Astrocyte (in vitro differentiated cells and primary cell): Measurements from ENCODE around the gene NEURL1. TPM values are rescaled to one million over a fixed set of nuclear protein-coding genes. Genes with fewer than 3 reads are reported as not detected.

ENCODE experiments used
- DNase-seq: peaks from one replicate; pipeline ENCODE4 v3.0.0-alpha.2; 2010; ENCODE audit warnings: low read depth
- FAIRE-seq: peaks from 2 replicates; lab custom pipeline; 2011; peaks lifted over from hg19 to GRCh38; lab: Jason Lieb, UNC
- H2AFZ ChIP-seq: 2 replicates; pipeline ENCODE4 v1.6.0; 2012; ENCODE audit warnings: low read depth, low read length, inconsistent platforms
- H3K27ac ChIP-seq: 2 replicates; pipeline ENCODE4 v1.5.1; 2011; ENCODE audit warnings: low read depth, low read length, inconsistent platforms
- H3K27me3 ChIP-seq: 2 replicates; pipeline ENCODE4 v1.6.0; 2011; ENCODE audit warnings: low read length, inconsistent platforms; ENCODE audit not compliant: insufficient read depth
- H3K36me3 ChIP-seq: 2 replicates; pipeline ENCODE4 v1.5.1; 2011; ENCODE audit warnings: low read length, inconsistent platforms; ENCODE audit not compliant: insufficient read depth
- H3K4me1 ChIP-seq: 2 replicates; pipeline ENCODE4 v1.5.1; 2011; ENCODE audit warnings: low read length, inconsistent platforms; ENCODE audit not compliant: insufficient read depth
- H3K4me2 ChIP-seq: 2 replicates; pipeline ENCODE4 v1.6.0; 2012; ENCODE audit warnings: low read length, inconsistent platforms
- H3K4me3 ChIP-seq: 2 replicates; pipeline ENCODE4 v1.5.1; 2011; ENCODE audit warnings: low read depth, mild to moderate bottlenecking, low read length, inconsistent platforms; ENCODE audit not compliant: insufficient read depth
- H3K79me2 ChIP-seq: 2 replicates; pipeline ENCODE4 v1.6.0; 2012; ENCODE audit warnings: mild to moderate bottlenecking, low read length, inconsistent platforms; ENCODE audit not compliant: insufficient read depth
- H3K9ac ChIP-seq: 2 replicates; pipeline ENCODE4 v1.6.0; 2012; ENCODE audit warnings: mild to moderate bottlenecking, low read length, inconsistent platforms
- H3K9me3 ChIP-seq: 2 replicates; pipeline ENCODE4 v1.5.1; 2012; ENCODE audit warnings: low read depth, mild to moderate bottlenecking, low read length, inconsistent platforms; ENCODE audit not compliant: insufficient read depth
- H4K20me1 ChIP-seq: 2 replicates; pipeline ENCODE4 v1.6.0; 2012; ENCODE audit warnings: low read length, inconsistent platforms; ENCODE audit not compliant: insufficient read depth
- H3K27ac Mint-ChIP-seq: one replicate; pipeline ENCODE4 v1.8.0; 2021; ENCODE audit warnings: mild to moderate bottlenecking, mixed read lengths; ENCODE audit not compliant: unreplicated experiment
- H3K27me3 Mint-ChIP-seq: one replicate; pipeline ENCODE4 v1.8.0; 2021; ENCODE audit warnings: low read depth, mixed read lengths; ENCODE audit not compliant: unreplicated experiment
- H3K36me3 Mint-ChIP-seq: one replicate; pipeline ENCODE4 v1.8.0; 2021; ENCODE audit warnings: low read depth, mixed read lengths; ENCODE audit not compliant: unreplicated experiment
- H3K4me1 Mint-ChIP-seq: one replicate; pipeline ENCODE4 v1.8.0; 2021; ENCODE audit warnings: low read depth, mixed read lengths; ENCODE audit not compliant: unreplicated experiment
- H3K4me3 Mint-ChIP-seq: one replicate; pipeline ENCODE4 v1.8.0; 2021; ENCODE audit warnings: mild to moderate bottlenecking, moderate library complexity, mixed read lengths; ENCODE audit not compliant: unreplicated experiment
- H3K9me3 Mint-ChIP-seq: one replicate; pipeline ENCODE4 v1.8.0; 2021; ENCODE audit warnings: mild to moderate bottlenecking, mixed read lengths; ENCODE audit not compliant: unreplicated experiment
- EZH2 ChIP-seq: IDR thresholded peaks from 2 replicates; pipeline ENCODE4 v1.6.1; 2012; ENCODE audit warnings: mild to moderate bottlenecking, low read length, inconsistent platforms; ENCODE audit not compliant: insufficient read depth
- total RNA-seq: library from RNA; stranded (reverse); gene quantifications from 2 replicates; pipeline ENCODE4 v1.2.1, GENCODE V29; 2021
- TF ChIP-seq, protein P1 (sequence below): IDR thresholded peaks from 2 replicates; pipeline ENCODE4 v1.5.1; 2011; ENCODE audit warnings: low read depth, mild to moderate bottlenecking, inconsistent platforms, low read length, moderate library complexity; ENCODE audit not compliant: insufficient read depth

The NEURL1 gene
- total RNA-seq, 1 donor from 2014 or later: 1.5 TPM

DNA sequence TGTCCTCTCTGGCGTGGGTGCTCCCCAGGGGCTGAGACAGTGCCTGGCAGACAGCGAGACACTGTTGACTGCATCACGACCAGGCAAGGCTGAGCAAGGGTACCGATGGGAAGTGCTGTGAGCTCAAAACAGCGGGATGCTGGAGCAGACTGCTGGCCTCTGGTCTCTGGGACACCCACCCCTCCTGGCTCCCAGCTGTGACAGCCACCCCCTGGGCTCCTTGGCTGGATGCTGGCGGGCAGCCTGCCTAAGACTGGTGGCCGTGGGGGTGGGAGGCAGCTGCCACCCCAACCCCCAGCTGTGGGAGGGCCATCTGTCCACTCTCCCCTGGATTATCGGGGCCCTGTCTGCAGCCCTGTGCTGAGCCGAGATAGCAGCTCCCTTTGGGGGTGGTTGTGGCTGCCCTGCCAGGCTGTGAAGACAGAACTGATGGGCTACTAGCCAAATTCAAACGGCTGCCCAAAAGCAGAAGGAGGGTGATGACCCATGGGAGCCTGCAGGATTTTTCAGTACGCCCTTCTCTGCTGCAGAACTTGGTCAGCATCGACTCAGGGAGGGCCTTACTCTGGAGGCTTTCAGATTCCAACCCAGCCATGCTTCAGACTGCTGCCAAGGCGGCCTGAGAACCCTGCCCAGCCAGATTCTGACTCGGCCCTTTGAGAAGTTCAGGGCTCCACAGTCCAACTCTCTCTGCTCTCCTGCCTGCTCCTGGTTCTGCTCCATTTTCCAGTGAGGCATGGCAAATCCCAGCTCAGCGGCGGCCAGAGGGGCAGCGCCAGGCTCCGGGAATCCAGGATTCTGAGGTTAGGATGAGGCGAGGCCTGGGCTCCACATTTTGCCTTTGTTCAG lies 125.3 kb downstream of the NEURL1 start:
- Mint-ChIP-seq H3K9me3 (no peaks in the 10 kb centered on the region), H3K4me3 (no peak overlapping the region), H3K27me3 (peaks cover 3% of the 10 kb centered on the region), H3K27ac (no peak overlapping the region), H3K36me3 (peaks cover 14% of the 10 kb centered on the region), H3K4me1 (peaks cover 13% of the 10 kb centered on the region)
- peaks cover 6% of the 10 kb centered on the region for H3K36me3 ChIP-seq
- FAIRE-seq (no peak), DNase-seq (peak; percentile 60)
- H4K20me1 ChIP-seq: no peaks in the 10 kb centered on the region
- no peak for TF ChIP-seq EZH2
- TF ChIP-seq, protein P1, sequence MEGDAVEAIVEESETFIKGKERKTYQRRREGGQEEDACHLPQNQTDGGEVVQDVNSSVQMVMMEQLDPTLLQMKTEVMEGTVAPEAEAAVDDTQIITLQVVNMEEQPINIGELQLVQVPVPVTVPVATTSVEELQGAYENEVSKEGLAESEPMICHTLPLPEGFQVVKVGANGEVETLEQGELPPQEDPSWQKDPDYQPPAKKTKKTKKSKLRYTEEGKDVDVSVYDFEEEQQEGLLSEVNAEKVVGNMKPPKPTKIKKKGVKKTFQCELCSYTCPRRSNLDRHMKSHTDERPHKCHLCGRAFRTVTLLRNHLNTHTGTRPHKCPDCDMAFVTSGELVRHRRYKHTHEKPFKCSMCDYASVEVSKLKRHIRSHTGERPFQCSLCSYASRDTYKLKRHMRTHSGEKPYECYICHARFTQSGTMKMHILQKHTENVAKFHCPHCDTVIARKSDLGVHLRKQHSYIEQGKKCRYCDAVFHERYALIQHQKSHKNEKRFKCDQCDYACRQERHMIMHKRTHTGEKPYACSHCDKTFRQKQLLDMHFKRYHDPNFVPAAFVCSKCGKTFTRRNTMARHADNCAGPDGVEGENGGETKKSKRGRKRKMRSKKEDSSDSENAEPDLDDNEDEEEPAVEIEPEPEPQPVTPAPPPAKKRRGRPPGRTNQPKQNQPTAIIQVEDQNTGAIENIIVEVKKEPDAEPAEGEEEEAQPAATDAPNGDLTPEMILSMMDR: no peak
- H3K4me1 ChIP-seq: peaks cover 13% of the 10 kb centered on the region
- H3K9ac ChIP-seq: peak overlapping the region; percentile 19
- no peaks in the 10 kb centered on the region for H3K27me3 ChIP-seq
- H3K4me2 ChIP-seq: peak overlapping the region; percentile 18
- no peak overlapping the region for H3K4me3 ChIP-seq
- no peak overlapping the region for H2AFZ ChIP-seq
- H3K27ac ChIP-seq: no peak overlapping the region
- H3K79me2 ChIP-seq: no peaks in the 10 kb centered on the region
- no peaks in the 10 kb centered on the region for H3K9me3 ChIP-seq

DNA sequence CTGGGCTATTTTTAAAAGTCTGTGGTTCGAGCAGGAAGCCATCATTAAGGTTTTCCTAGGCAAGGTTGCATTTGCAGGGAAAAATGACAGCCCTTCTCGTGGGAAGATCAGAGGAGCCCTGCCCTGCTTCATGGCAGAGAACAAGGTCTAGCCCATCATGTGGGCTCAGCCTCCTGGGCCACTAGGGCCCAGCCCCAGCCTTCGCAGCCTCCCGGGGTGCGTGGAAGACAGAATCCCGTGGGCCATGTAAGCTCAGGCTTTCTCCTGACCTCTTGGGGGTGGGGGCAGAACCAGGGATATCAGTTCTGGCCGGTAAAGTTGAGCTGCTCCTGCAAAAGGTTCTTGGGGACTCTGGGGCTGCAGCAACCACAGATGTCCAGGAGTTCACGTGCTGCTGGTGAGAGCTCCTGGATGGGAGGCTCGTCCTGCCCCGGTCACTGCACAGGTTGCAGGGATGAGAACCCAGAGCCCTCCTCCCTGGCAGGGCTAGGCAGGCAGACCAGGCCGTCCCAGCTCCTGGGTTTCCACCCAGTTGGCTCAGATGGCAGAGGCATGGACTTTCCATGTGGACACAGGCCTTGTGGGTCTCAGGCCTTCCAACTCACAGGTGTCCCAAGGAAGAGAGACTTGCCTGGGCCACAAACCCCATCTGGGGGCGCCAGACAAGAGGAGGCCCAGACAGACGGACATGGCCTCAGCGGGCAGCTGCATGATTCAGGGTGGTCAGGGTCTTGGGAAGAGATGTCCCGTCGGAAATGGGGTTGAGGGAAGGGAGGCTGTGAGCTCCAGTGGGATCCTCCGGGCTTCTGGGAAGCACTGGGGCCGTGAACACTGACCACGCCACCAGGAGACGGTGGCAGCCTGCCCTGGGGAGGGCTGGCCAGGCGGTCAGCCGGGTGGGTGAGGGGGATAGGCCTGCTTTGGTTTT lies 126.2 kb downstream of the NEURL1 start:
- FAIRE-seq (no peak), DNase-seq (no peak)
- H3K4me3 Mint-ChIP-seq: no peak overlapping the region
- Histone ChIP-seq H3K9me3 (no peaks in the 10 kb centered on the region), H3K36me3 (peaks cover 6% of the 10 kb centered on the region), H2AFZ (no peak overlapping the region), H3K4me1 (peaks cover 13% of the 10 kb centered on the region), H3K4me2 (peak overlapping the region; percentile 18), H3K27ac (no peak overlapping the region), H3K27me3 (no peaks in the 10 kb centered on the region), H3K79me2 (no peaks in the 10 kb centered on the region), H3K9ac (peak overlapping the region; percentile 19), H4K20me1 (no peaks in the 10 kb centered on the region), H3K4me3 (no peak overlapping the region)
- H3K27ac Mint-ChIP-seq: peak overlapping the region; percentile 53
- H3K4me1 Mint-ChIP-seq: peaks cover 9% of the 10 kb centered on the region
- no peaks in the 10 kb centered on the region for H3K9me3 Mint-ChIP-seq
- H3K27me3 Mint-ChIP-seq: peaks cover 3% of the 10 kb centered on the region
- TF ChIP-seq, protein P1: no peak
- TF ChIP-seq EZH2: no peak
- peaks cover 17% of the 10 kb centered on the region for H3K36me3 Mint-ChIP-seq
